Endothelial cell of umbilical vein (primary cell): ENCODE data around the gene OXNAD1. TPM values are rescaled to one million over a fixed set of nuclear protein-coding genes. Genes with fewer than 3 reads are reported as not detected.

ENCODE experiments used
- BruUV-seq: library from RNA; stranded (reverse); fragments of 400-500 nt; replicated peaks from 2 replicates; lab custom pipeline; 2021; lab: Mats Ljungman, UMichigan
- CTCF ChIA-PET: fragments of 300-600, 350-600 bp; sonication (Branson Sonifier 250); formaldehyde crosslinking; loops from one replicate; lab custom pipeline; 2021; ENCODE audit warnings: antibody characterized with exemption, inconsistent platforms; lab: Charles Lee
- POLR2A ChIA-PET: fragments of 300-600, 350-600 bp; sonication (Branson Sonifier 250); formaldehyde crosslinking; loops from one replicate; lab custom pipeline; 2021; ENCODE audit warnings: antibody characterized with exemption, inconsistent platforms; lab: Charles Lee
- DNase-seq: peaks from one replicate; pipeline ENCODE4 v3.0.0-alpha.2; 2011; ENCODE audit warnings: low read depth, low spot score
- FAIRE-seq: peaks from 2 replicates; lab custom pipeline; 2011; peaks lifted over from hg19 to GRCh38; lab: Jason Lieb, UNC
- H2AFZ ChIP-seq: 2 replicates; pipeline ENCODE4 v1.6.0; 2012; ENCODE audit warnings: low read depth, low read length, control low read depth, inconsistent platforms
- H3K27ac ChIP-seq: 2 replicates; pipeline ENCODE4 v1.5.1; 2011; ENCODE audit warnings: low read depth, mild to moderate bottlenecking, control low read depth, low read length, moderate library complexity; ENCODE audit not compliant: insufficient read depth
- H3K27me3 ChIP-seq, 2 experiments: 2 replicates each; pipeline versions ENCODE4 v1.6.0 to v1.6.1; 2011; ENCODE audit warnings: low read length in 2 of 2, mixed read lengths in 1 of 2; ENCODE audit not compliant: control insufficient read depth in 2 of 2, insufficient read depth in 2 of 2
- H3K36me3 ChIP-seq, 2 experiments: 2 replicates in 1 of 2; 3 replicates in 1 of 2; pipeline ENCODE4 v1.5.1; 2011; ENCODE audit warnings: low read length in 2 of 2, mild to moderate bottlenecking in 1 of 2, moderate library complexity in 1 of 2; ENCODE audit not compliant: control insufficient read depth in 2 of 2, insufficient read depth in 2 of 2; ENCODE audit errors: extremely low read depth in 1 of 2
- H3K4me1 ChIP-seq: 3 replicates; pipeline ENCODE4 v1.5.1; 2011; ENCODE audit warnings: mild to moderate bottlenecking, low read length; ENCODE audit not compliant: control insufficient read depth, insufficient read depth; ENCODE audit errors: extremely low read depth
- H3K4me2 ChIP-seq: 2 replicates; pipeline ENCODE4 v1.6.1; 2011; ENCODE audit warnings: low read length, control low read depth, mixed read lengths; ENCODE audit not compliant: insufficient read depth
- H3K4me3 ChIP-seq, 3 experiments: fragments of 200-600 bp in 1 of 3; sonication (generic), shearing (Covaris generic) in 1 of 3; replicated peaks in 1 of 3; 2 replicates each; pipeline ENCODE4 v1.5.1; 2011 to 2016; ENCODE audit warnings: control low read depth in 3 of 3, low read length in 3 of 3, mild to moderate bottlenecking in 2 of 3, inconsistent platforms in 1 of 3, low read depth in 1 of 3, moderate library complexity in 1 of 3; ENCODE audit not compliant: insufficient read depth in 1 of 3
- H3K79me2 ChIP-seq: 2 replicates; pipeline ENCODE4 v1.6.0; 2012; ENCODE audit warnings: low read length, inconsistent platforms; ENCODE audit not compliant: control insufficient read depth, insufficient read depth
- H3K9ac ChIP-seq: replicated peaks from 2 replicates; pipeline ENCODE3; 2011; ENCODE audit warnings: low read length, control low read depth; ENCODE audit not compliant: insufficient read depth; ENCODE audit errors: extremely low read depth
- H3K9me1 ChIP-seq: replicated peaks from 3 replicates; pipeline ENCODE4 v1.6.0; 2011; ENCODE audit warnings: mild to moderate bottlenecking, low read length; ENCODE audit not compliant: control insufficient read depth, insufficient read depth; ENCODE audit errors: extremely low read depth
- H3K9me3 ChIP-seq: replicated peaks from 2 replicates; pipeline ENCODE4 v1.5.1; 2012; ENCODE audit warnings: low read length, inconsistent platforms; ENCODE audit not compliant: control insufficient read depth, insufficient read depth
- H4K20me1 ChIP-seq: replicated peaks from 2 replicates; pipeline ENCODE3; 2011; ENCODE audit warnings: mild to moderate bottlenecking, low read length; ENCODE audit not compliant: control insufficient read depth, insufficient read depth; ENCODE audit errors: extremely low read depth
- EZH2 ChIP-seq: IDR thresholded peaks from 2 replicates; pipeline ENCODE4 v1.6.1; 2012; ENCODE audit warnings: borderline replicate concordance, low read depth, mild to moderate bottlenecking, moderate library complexity, low read length, inconsistent platforms; ENCODE audit not compliant: severe bottlenecking
- FOS ChIP-seq: IDR thresholded peaks from 2 replicates; pipeline ENCODE4 v1.6.1; 2011; ENCODE audit warnings: mild to moderate bottlenecking, low read length, moderate library complexity, borderline replicate concordance; ENCODE audit not compliant: insufficient read depth
- GATA2 ChIP-seq: IDR thresholded peaks from 2 replicates; pipeline ENCODE4 v1.7.0; 2011; ENCODE audit warnings: low read depth, mild to moderate bottlenecking, moderate library complexity, mixed read lengths, low read length; ENCODE audit not compliant: insufficient read length, insufficient read depth
- JUN ChIP-seq: IDR thresholded peaks from 2 replicates; pipeline ENCODE4 v1.6.1; 2011; ENCODE audit warnings: borderline replicate concordance, low read depth; ENCODE audit not compliant: insufficient read length, insufficient read depth
- MYC ChIP-seq: IDR thresholded peaks from one replicate; pipeline ENCODE4 v1.6.1; 2011; ENCODE audit warnings: mild to moderate bottlenecking, low read depth, low read length
- POLR2A ChIP-seq: IDR thresholded peaks from 2 replicates; pipeline ENCODE4 v1.6.1; 2012; ENCODE audit warnings: low read depth, mild to moderate bottlenecking, control low read depth, low read length
- POLR2AphosphoS5 ChIP-seq: IDR thresholded peaks from 2 replicates; pipeline ENCODE4 v1.6.1; 2012; ENCODE audit warnings: low read depth, mild to moderate bottlenecking, control low read depth, low read length, moderate library complexity; ENCODE audit not compliant: insufficient read depth
- dilution Hi-C: fragments of 300-500 bp; cut with MboI; formaldehyde crosslinking; loops from one replicate; pipeline ENCODE4 v1.15.0; 2019; ENCODE audit warnings: low sequenced_read_pairs; ENCODE audit not compliant: extremely low pct_ligation_motif_present
- intact Hi-C: fragments of 100-400 bp; cut with micrococcal nuclease; formaldehyde crosslinking; loops from one replicate; pipeline ENCODE4 v1.10.0; 2022
- polyA plus RNA-seq, 4 experiments: library from polyadenylated mRNA; depleted of rRNA in 3 of 4; stranded (reverse) in 3 of 4; unstranded in 1 of 4; fragments of >200 nt; gene quantifications; 2 replicates each; pipeline versions ENCODE4 v1.2.1 to v1.2.3, GENCODE V29; 2011 to 2012; ENCODE audit warnings: missing spikeins in 1 of 4
- total RNA-seq: library from RNA; stranded (reverse); gene quantifications from 2 replicates; pipeline ENCODE4 v1.2.3, GENCODE V29; 2021
- TF ChIP-seq, protein P1 (sequence below): IDR thresholded peaks from 2 replicates; pipeline ENCODE4 v1.6.1; 2011; ENCODE audit not compliant: insufficient read depth, insufficient read length
- TF ChIP-seq, protein P2 (sequence below), 2 donors: IDR thresholded peaks; 1 replicate in 1 of 2; 2 replicates in 1 of 2; pipeline ENCODE4 v1.5.1; 2011; ENCODE audit warnings: low read length in 2 of 2, mild to moderate bottlenecking in 2 of 2, moderate library complexity in 2 of 2, control low read depth in 1 of 2, inconsistent platforms in 1 of 2, low read depth in 1 of 2; ENCODE audit not compliant: insufficient read depth in 1 of 2; ENCODE audit errors: extremely low read depth in 1 of 2

Gene OXNAD1
- total and polyA plus RNA-seq, 2 donors (not counting 3 experiments of a cell fraction or from before 2014, with no cell fraction given), result 5.5 to 9.7 TPM

GRCh38 chr3:16272588-16272987 lies 7.6 kb downstream of the OXNAD1 start:
- dilution Hi-C loops, result no loop called here
- Histone ChIP-seq H3K9me3 (no peaks in the 10 kb centered on the region), H3K27ac (no peak overlapping the region), H3K4me3 (no peak overlapping the region), H3K9ac (no peak overlapping the region), H3K27me3 (no peaks in the 10 kb centered on the region), H4K20me1 (no peaks in the 10 kb centered on the region), H3K9me1 (no peaks in the 10 kb centered on the region), H3K4me2 (no peak overlapping the region), H3K36me3 (peaks cover 0 to 5% of the 10 kb centered on the region in 2 experiments), H3K4me1 (peaks cover 6% of the 10 kb centered on the region), H3K79me2 (peaks cover 5% of the 10 kb centered on the region), H2AFZ (no peak overlapping the region)
- DNase-seq (no peak), FAIRE-seq (no peak)
- intact Hi-C loops, result no loop called here
- ChIA-PET POLR2A (no interaction called here), CTCF (interaction anchor here (0.7 to 2.5 kb wide), 4 partner anchors 9 to 245 kb away, joined by 3 to 16 read pairs (median 4); no protein-coding TSS in a partner anchor)
- no TSS peak for BruUV-seq
- TF ChIP-seq JUN (no peak), POLR2AphosphoS5 (no peak), MYC (no peak), EZH2 (no peak), POLR2A (no peak), FOS (no peak), GATA2 (no peak)
- TF ChIP-seq, protein P1, sequence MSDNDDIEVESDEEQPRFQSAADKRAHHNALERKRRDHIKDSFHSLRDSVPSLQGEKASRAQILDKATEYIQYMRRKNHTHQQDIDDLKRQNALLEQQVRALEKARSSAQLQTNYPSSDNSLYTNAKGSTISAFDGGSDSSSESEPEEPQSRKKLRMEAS, result no peak
- TF ChIP-seq, protein P2, sequence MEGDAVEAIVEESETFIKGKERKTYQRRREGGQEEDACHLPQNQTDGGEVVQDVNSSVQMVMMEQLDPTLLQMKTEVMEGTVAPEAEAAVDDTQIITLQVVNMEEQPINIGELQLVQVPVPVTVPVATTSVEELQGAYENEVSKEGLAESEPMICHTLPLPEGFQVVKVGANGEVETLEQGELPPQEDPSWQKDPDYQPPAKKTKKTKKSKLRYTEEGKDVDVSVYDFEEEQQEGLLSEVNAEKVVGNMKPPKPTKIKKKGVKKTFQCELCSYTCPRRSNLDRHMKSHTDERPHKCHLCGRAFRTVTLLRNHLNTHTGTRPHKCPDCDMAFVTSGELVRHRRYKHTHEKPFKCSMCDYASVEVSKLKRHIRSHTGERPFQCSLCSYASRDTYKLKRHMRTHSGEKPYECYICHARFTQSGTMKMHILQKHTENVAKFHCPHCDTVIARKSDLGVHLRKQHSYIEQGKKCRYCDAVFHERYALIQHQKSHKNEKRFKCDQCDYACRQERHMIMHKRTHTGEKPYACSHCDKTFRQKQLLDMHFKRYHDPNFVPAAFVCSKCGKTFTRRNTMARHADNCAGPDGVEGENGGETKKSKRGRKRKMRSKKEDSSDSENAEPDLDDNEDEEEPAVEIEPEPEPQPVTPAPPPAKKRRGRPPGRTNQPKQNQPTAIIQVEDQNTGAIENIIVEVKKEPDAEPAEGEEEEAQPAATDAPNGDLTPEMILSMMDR (IDR thresholded peaks at IDR 0.05; ENCODE audit: extremely low read depth in 1 of 2, insufficient read depth in 1 of 2, low read depth in 1 of 2, low read length in 2 of 2), result no peak
